Stimulated activated CD4-positive, alpha-beta T cell treated with anti-CD3 and anti-CD28 coated beads, Interleukin-4, amount 100 ng/mL, for 4 hours (primary cell): ENCODE data around the gene ZNF160.
A peak's percentile ranks its signal among the peaks of the same experiment; 100 is the strongest.
"Not testable (repeated sequence)": the region's sequence is repeated elsewhere in the genome, so short reads cannot be mapped to it uniquely, and the experiment has no call there.

Experiments used
- DNase-seq, 2 experiments: peaks; one replicate each; pipeline ENCODE4 v3.0.0-alpha.2; 2020

The ZNF160 gene

GRCh38 chr19:53103234-53104203, at the start of gene ZNF160:
Gene ZNF160, minus strand, starts transcription at chr19:53103422. Its CDS starts 17,146 bp downstream, at chr19:53086276.
- peak; percentile 97 to 99 for DNase-seq

GRCh38 chr19:53147645-53148044, 44.4 kb upstream of the ZNF160 start:
- no peak for DNase-seq

- DNase-seq = no peak
Measured at GRCh38 chr19:53140351-53140750, 37.1 kb upstream of the ZNF160 start.

GRCh38 chr19:53136432-53136831, 33.2 kb upstream of the ZNF160 start:
- no peak for DNase-seq

DNA sequence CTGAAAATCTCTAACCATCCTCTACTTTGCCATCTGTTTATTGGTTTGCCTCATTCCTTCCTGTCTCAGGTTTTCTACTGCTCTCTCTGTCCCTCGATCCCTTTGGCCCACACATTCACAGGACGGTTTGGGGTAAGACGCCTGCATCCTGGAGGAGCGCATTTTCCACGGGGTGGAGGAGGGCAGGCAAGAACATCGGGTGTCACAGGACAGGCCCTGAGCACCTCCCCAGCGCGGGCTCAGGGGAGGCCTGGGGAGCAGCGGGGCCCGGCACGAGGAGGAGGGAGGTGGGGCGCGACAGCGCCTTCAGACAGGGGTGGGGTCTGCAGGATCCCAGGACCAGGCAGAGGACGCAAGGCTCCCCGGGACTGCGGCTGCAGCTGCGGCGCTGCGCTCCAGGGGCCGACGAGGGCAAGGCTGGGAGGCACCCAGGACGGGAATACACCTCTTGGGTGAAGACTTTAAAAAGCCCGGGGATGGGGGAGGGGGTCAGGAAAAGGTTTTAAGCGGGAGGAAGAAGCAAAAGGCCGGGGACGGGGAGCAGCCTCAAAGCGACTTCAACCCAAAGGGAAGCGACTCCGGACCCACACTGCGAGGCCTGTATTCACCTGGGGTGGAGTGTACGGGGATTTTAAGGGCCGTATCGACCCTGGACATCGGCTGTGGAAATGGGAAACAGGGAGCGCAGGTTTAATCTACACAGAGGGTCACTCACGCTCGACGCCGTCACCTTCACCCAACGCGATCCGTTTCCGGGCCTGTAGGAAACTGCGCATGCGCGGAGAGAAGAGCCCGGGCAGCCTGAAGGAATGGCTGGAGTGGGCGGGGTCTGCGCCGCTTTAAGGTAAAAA, 29.1 kb upstream of the ZNF160 start, which contains the start of gene ZNF415:
TSS of gene ZNF415 (minus strand) at position 770 of the 851 bp plus-strand sequence. CDS start 10,234 bp downstream, outside the sequence.
- peak; percentile 19 to 31 for DNase-seq

DNA sequence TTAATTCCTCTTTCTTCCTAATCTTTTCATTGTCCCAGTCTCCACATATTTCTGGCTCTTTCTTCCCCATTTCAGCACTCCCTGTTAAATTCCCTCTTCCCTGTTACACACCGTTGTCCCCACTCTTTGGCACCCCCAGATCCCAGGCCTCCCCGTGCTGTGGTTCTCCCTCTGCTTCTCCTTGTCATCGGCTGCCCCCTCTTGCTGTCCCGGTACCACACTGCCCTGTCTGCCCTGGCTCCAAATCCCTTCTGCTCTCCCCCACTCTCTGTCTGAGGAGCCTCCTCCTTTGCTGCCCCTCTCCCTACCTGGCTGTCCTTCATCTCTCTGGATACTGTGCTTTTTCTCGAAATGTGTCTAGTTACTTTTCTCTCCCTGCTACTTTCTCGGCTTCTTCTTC, 28.5 kb upstream of the ZNF160 start:
- no peak for DNase-seq

- no peak for DNase-seq
Measured at GRCh38 chr19:53131085-53131590, 27.9 kb upstream of the ZNF160 start.

DNA sequence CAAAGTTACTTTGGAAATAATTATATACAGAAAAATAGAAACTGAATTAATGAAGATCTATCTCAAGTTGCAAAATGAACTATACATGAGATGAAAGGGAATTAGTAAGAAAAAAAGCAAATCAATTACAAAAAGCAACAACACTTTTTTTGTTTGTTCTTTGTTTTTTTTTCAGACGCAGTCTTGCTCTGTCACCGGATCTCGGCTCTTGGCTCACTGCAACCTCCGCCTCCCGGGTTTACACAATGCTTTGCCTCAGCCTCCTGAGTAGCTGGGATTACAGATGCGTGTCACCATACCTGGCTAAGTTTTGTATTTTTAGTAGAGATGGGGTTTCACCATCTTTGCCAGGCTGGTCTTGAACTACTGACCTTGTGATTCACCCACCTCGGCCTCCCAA, 27.3 kb upstream of the ZNF160 start:
- no peak for DNase-seq

DNA sequence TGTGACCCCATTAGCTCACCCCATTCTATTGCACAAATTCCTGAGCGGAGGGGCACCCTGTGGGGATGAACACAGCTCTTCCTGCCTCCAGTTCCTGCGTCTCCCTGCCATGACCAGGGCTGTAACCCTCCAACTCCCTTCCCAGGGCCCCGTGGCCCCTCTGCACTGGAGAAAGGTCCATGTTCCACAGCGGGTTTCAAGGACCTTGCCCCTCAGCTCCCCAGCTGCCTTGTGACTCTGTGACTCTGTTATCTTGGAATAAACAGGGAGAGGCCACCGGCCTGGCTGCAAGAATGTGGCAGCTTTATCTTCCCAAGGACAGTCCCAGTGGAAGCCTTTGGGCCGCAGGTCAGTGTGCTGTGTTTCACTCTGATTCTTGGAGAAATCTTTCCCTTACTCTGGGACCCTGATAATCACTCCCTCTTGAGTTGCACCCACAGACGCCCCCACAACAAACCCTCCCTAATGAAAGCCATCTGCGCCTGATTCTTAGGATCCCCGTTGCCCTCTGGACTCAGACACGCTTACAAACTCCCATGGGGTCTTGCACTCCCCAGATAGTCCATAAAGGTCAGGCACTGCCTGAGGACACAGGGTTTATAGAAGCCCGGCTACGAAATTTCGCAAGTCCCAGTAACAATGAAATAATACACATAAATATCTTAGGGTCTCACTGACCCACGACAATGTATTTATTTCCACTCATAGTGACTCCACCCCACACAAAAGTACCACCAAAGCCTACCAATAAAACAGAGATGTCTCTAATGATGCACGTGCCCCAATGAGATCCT, 23.7 kb upstream of the ZNF160 start:
- not testable (repeated sequence) for DNase-seq

DNA sequence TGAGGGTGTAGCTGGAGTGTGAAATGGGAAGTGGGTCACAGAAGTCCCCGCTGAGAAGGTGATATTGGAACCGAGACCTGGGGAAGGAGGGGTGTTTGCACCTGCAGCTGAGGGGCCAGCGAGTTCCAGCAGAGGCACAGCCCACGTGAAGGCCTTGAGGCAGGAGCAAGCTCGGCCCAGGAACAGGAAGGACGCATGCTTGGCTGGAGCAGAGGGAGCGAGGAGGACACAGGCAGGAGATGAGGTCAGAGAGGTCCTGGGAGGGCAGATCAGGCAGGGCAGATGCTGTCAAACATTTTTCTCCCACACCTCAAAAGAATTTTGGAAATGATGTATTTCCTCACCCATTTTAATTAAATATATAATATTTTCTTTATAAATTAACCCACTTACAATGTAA, 20.2 kb upstream of the ZNF160 start:
- no peak for DNase-seq

GRCh38 chr19:53112286-53112685, 9.1 kb upstream of the ZNF160 start:
- DNase-seq = no peak

GRCh38 chr19:53109527-53109926, 6.3 kb upstream of the ZNF160 start:
- no peak for DNase-seq

- DNase-seq = peak; percentile 19 to 20
Measured at GRCh38 chr19:53102756-53103233, 427 bp downstream of the ZNF160 start.

GRCh38 chr19:53102206-53102755, 941 bp downstream of the ZNF160 start:
- no peak for DNase-seq

DNA sequence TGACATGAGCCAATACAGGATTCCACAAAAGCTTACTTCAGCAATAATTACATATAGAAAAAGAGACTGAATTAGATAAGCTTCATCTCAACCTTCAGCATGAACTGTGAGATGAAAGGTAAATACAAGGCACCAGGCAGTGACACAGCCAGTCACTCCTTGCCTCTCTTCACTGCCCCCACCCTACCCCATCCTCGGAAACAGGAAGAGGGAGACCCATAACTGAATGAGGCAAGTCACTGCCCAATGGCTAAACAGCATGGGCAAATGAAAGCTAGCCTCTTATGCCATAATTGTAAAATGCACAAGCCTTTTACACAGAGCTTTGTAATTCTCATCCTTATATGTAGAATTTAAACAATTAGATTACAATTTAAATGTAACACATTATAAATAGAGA, 1.7 kb downstream of the ZNF160 start:
- peak in 1 of 2 experiments; percentile 2 for DNase-seq

GRCh38 chr19:53098570-53098969, 4.7 kb downstream of the ZNF160 start:
- not testable (repeated sequence) for DNase-seq

DNA sequence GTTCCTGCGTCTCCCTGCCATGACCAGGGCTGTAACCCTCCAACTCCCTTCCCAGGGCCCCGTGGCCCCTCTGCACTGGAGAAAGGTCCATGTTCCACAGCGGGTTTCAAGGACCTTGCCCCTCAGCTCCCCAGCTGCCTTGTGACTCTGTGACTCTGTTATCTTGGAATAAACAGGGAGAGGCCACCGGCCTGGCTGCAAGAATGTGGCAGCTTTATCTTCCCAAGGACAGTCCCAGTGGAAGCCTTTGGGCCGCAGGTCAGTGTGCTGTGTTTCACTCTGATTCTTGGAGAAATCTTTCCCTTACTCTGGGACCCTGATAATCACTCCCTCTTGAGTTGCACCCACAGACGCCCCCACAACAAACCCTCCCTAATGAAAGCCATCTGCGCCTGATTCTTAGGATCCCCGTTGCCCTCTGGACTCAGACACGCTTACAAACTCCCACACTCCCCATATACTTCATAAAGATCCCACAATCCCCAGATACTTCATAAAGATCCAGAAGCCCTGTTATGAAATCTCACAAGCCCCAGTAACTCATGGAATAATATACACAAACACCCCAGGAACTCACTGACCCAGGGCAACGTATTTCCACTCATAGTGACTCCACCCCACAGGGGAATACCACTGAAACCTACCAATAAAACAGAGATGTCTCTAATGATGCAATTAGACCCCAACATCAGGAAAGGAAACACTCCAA, 6.1 kb downstream of the ZNF160 start:
- not testable (repeated sequence) for DNase-seq

DNA sequence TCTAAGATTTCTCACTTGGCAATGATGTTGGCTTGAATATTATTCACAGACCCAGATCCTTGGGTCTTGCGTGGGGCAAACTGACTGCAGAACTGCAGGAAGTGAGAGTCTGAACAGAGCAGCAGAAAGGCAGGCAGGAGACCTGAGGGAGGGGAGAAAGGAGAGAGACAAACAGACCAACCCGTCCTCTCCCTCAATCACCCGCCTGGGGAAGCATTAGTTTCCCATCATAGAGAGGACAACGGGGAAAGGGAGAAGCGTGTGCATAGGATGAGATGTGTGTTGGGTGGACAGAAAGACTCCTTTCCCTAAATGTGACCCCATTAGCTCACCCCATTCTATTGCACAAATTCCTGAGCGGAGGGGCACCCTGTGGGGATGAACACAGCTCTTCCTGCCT, 6.6 kb downstream of the ZNF160 start:
- DNase-seq = not testable (repeated sequence)

DNA sequence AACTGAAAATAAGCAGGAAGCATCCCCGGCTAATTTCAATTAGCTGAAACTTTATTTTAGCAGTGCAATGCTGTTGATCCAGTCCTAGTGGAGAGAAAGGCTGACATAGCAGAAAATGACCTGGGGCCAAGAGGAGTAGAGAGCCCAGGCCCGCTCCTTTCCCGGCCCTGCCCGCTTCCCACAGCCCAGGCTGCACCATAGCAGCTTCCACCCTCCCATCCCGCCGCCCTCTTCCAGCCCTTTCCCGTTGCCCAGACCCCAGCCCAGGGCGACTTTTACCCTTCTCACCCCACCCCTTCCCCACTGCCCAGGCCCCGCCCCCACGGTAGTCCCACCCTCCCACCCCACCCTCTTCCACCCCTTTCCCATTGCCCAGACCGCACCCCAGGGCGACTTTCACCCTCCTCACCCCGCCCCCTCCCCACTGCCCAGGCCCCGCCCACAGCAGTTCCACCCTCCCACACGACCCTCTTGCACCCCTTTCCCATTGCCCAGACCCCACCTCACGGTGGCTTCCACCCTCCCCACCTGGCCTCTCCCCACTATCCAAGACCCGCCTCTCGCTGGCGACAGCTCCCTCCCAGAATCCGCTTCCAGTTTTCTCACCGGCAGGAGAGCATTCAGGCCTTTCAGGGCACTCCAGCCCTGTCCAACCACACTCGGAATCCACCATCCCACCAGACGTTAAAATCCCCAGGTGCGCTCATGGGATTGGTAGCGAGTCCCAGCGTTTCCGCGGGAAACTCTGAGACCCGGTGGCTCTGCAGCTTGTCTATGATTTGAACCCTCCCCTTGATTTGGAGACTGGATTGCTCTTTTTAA, 8.3 kb downstream of the ZNF160 start:
- DNase-seq = no peak

GRCh38 chr19:53092723-53093122, 10.5 kb downstream of the ZNF160 start:
- no peak for DNase-seq
